Activated CD8-positive, alpha-beta memory T cell treated with anti-CD3 and anti-CD28 coated beads, Interleukin-2, amount 50 U/mL, for 4 hours (primary cell): ENCODE results near the gene SRSF6.
"Not testable (repeated sequence)": the region's sequence is repeated elsewhere in the genome, so short reads cannot be mapped to it uniquely, and the experiment has no call there.

Source experiments
- DNase-seq: peaks from one replicate; pipeline ENCODE4 v3.0.0-alpha.2; 2020

The SRSF6 gene

GRCh38 chr20:43457640-43458421, at the start of gene SRSF6:
Gene SRSF6, plus strand, starts transcription at chr20:43457896. Its CDS starts 138 bp downstream, at chr20:43458034.
- DNase-seq, result peak; percentile 94

GRCh38 chr20:43408848-43409576, 48.7 kb upstream of the SRSF6 start:
- DNase-seq, result no peak

- DNase-seq, result no peak
Measured at GRCh38 chr20:43409577-43409913, 48.2 kb upstream of the SRSF6 start.

DNA sequence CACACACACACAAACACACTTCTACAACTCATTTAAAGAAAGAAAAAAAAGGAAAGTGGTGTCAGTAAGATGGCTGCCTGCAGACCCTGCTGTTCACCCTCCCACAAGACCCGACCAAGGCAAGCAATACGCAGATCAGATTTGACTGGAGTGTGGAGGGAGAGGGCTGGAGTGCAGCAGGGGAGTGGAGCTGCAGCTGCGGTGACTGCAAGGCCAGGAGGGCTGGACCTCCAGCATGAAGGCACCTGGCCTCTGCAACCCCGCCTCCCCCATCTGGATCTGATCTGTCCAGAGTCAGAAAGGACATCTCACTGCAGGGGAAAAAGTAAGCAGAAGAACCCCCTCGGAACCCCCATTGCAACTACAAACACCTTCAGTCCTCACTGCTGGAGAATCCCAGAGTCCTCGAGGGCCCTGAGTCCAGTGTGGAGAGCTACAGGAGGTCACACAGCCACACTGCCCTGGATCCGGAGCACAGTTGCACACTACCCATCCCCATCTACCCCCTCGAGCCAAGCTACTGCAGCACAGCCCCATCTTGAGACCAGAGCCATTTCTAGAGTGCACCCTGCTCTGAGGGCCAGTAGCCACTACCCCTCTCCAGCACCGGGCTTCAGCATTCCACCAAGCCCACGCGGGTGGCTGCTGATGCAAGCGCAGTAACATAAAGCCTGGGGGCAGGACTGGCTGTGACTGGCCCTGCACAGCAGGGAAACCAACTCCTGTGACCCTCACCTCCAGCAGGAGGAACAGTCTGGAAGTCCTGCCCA, 41.9 kb upstream of the SRSF6 start:
- DNase-seq, result no peak

DNA sequence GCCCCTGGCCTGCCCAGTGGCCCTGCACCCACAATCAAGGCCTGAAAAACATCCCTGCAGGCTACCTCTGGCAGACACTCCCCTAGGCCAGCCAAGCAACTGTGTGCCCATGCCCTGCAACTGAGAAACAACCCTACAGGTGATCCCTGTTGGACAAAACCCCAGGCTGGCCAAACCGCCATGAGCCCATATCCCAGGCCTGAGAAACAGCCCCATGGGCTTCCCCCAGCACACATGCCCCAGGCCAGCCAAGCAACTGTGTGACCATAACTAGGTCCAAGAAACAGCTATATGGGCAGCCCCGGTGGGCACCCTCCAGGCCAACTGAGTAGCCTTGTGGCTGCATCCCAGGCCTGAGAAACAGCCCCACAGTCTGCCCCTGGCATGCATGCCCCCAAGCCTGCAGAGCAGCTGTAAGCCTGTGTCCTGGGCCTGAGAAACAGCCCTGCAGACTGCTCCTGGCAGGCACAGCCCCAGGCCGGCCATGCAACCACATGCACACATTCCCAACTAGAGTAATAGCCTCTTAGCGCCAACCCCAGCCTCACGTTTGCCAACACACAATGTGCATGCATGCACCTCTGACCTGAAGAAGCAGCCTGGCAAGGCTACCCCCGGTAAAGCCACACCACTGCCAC, 41.0 kb upstream of the SRSF6 start:
- no peak for DNase-seq

DNA sequence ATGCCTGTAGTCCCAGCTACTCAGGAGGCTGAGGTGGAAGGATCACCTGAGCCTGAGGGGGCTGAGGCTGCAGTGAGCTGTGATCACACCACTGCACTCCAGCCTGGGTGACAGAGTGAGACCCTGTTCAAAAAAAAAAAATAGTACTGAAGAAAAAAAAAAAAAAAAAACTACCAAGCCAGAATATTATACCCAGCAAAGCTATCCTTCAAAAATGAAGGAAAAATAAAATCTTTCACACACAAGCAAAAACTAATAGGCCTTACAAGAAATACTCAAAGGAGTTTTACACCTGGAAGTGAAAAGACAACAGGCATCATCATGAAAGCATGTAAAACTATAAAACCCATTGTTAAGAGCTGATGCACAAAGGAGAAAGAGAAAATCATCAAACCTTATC, 37.5 kb upstream of the SRSF6 start:
- no peak for DNase-seq

DNA sequence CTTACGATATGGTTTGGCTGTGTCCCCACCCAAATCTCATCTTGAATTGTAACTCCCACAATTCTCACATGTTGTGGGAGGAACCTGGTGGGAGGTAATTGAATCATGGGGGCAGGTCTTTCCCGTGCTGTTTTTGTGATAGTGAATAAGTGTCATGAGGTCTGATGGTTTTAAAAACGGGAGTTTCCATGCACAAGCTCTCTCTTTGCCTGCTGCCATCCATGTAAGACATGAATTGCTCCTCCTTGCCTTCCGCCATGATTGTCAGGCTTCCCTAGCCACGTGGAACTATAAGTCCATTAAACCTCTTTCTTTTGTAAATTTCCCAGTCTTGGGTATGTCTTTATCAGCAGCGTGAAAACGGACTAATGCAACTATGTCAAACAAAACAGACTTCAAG, 36.8 kb upstream of the SRSF6 start:
- not testable (repeated sequence) for DNase-seq

DNA sequence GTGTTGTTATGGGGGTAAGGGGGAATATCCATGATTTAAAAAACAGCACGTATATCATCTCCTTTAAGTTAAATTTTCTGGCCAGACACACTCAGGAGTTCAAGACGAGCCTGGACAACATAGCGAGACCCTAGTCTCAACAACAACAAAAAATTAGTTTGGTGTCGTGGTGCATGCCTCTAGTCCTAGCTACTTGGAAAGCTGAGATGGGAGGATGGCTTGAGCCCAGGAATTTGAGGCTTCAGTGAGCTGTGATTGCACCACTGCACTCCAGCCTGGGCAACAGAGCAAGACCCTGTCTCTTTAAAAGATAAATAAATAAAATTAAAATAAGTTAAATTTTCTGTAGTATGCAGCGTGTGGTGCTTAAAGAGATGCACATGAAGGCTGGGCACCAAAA, 31.5 kb upstream of the SRSF6 start:
- no peak for DNase-seq

DNA sequence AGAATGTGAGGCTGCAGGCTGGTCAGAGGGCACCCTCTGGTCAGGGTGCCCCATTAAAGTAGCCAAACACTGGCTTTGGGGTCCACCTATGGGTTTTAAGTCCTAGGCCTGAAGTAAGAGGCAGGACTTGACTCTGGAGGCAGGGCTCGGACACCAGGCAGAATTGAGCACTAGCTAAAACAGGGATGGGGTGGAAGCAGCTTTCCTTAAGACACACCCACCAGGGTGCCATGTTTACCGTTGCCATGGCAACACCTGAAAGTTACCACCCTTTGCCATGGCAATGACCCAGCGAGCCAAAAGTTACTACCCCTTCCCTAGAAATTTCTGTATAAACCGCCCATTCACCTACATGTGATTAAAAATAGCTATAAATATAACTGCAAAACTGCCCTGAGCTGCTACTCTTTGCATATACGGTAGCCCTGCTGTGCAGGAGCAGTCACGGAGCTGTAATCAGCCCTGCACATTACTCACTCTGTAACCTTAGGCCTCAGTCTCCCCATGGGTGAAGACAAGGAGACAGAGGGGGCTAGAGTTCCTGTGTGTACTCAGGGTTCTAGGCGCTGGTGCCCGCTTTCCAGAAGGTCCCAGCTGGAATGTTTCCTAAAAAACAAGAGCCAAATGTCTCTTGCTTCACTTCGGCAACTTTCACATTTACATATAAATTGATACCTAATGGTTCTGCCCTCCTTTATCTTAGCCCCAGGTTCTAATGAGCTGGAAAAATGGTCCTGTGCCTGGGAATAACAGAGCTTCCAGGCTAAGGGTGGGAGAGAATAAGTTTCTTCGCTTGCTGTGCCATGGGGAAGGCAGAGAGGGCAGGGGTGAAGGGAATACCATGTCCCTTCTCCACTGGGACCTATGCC, 27.2 kb upstream of the SRSF6 start:
- DNase-seq, result no peak

DNA sequence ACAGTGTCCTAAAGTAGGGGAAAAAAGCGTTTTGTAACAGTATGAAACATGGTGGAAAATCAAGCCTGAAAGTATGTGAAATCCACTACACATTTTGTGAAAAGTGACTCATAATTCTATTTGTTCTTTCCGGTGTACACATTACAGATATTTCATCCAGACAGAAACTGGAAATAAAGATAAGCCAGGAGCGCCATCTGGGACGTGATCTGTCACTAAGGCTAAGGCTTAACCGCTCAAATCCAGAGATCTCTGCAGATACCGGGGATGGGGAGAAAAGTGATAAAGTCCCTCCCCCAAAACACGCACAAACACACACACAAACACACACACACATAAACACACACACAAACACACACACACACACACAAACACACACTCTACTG, 26.6 kb upstream of the SRSF6 start:
- DNase-seq, result no peak

GRCh38 chr20:43432498-43432897, 25.2 kb upstream of the SRSF6 start:
- DNase-seq, result no peak

DNA sequence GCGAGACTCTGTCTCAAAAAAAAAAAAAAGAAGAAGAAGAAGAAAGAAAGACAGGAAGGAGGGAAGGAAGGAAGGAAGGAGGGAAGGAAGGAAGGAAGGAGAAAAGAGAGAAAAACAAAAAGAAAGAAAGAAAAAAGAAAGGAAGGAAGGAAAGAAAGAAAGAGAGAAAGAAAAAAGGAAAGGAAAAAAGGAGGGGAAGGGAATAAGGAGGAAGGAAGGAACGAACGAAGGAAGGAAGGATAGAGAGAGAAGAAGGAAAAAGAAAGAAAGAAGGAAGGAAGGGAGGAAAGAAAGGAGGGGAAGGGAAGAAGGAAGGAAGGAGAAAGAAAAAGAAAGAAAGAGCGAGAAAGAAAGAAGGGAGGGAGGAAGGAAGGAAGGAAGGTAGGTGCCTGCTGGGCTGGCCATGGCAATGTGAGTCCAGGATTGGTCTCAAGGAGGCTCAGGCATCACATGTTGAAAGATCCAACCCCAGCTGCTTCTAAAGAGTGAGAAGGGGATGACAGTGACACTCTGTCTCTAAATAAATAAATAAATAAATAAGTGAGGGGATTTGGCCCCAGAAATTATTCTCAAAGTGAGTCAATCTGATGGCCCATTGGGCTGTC, 24.3 kb upstream of the SRSF6 start:
- no peak for DNase-seq

GRCh38 chr20:43434565-43434964, 23.1 kb upstream of the SRSF6 start:
- DNase-seq, result no peak

GRCh38 chr20:43438578-43439316, 18.9 kb upstream of the SRSF6 start:
- DNase-seq, result no peak

DNA sequence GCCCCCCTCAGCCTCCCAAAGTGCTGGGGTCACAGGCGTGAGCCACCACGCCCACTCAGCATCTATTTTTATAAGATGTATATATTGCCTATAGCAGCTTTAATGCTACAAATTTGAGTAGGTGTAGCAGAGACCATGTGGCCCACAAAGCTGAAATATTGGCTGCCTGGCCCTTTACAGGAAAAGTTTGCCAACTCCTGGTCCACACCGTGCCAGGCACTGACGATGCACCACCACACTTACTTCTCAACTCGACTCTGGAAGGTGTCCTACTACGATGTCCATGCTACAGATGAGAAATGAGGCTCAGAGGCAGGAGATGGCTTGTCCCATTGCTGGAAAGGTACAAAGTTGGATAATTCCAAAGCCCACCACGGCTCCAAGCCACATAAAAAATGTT, 17.2 kb upstream of the SRSF6 start:
- DNase-seq, result no peak

DNA sequence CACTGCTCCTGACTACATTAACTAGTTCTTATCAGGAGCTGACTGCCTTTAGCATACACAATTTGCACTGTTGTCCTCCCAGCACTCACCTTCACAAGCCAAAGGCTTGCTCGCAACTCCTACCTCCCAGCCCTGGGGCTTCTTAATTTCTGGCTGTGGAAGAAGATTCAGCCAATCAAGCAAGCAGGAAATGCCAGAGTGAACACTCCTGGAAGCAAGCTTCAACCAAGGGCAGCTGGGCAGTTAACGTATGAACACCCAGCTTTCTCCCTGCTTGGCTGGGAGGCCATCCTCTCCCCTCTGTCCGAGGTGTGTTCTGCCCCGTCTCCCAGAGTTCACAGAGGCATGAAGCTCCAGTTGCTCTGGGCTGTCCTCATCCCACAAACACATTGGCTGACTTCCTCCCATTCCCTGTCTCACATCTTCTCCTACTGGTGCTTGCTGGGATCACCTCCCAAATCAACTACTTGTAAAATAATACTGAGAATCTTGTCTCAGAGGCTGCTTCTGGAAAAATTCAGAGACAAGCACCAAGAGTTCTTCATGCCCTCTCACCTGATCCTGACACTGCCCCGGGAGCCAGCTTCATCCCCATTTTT, 15.3 kb upstream of the SRSF6 start:
- no peak for DNase-seq

DNA sequence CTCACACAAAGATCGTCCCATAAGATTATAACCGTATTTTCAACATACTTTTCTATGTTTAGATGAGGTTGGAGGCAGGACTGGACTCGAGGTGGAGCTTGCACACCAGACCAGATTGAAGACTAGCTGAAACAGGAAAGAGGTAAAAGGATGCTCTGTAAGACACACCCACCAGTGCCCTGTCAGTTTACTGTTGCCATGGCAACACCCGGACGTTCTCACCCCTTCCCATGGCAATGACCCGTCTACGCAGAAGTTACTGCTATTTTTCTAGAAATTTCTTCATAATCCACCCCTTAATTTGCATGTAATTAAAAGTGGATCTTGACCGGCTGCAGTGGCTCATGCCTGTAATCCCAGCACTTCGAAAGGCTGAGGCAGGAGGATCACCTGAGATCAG, 13.6 kb upstream of the SRSF6 start:
- no peak for DNase-seq

DNA sequence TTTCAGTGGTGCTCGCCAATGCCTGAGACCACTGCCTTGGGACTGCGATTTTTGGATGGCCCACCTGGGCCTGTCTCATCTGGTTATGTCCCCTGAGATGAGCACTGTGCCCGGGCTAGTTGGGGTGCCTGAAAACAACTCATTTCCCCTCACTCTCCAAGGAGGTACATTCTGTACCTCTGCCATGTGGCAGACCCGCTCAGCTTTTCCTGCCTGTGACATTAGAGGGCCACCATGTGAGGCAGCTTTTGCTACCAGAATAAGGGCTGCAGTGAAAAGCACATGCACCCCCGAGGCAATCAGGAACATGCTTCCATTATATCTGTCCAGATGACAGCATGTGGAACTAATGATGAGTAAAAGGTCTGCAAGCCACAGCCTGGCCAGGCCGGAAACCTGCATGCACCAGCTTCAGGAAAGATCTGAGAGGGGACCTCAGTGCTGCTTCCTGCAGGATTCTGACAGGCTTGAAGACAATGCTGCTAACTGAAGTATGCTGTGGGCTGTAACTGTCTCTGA, 11.3 kb upstream of the SRSF6 start:
- DNase-seq, result no peak

GRCh38 chr20:43448431-43448747, 9.3 kb upstream of the SRSF6 start:
- not testable (repeated sequence) for DNase-seq

DNA sequence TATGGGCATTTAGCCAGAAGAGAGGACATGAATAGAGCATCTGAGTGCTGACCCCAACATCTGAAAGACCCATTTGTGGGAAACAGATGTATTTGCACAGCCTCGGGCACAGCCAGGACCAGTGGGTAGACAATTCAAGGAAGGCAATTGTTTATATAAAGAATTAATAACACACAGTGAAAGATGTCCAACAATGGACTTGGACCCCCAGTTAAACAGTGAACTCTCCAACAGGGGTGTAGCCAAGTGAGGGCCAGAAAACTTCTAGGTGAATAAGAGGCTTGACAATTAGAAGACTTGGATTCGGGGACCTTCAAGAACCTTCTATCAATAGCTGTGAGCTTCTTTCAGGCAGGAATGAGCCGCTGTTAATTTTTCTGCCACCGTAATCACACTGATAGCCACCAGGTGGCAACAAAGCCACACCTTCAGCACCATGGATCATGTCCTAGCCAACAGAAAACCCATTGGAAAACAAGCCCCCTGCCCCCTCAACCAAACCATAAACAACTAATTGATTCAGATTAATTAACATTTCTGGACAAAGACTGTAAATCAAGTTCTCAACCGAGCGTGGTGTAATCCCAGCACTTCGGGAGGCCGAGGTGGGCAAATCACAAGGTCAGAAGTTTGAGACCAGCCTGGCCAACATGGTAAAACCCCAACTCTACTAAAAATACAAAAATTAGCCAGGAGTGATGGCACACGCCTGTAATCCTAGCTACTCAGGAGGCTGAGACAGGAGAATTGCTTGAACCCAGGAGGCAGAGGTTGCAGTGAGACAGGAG, 8.8 kb upstream of the SRSF6 start:
- DNase-seq, result peak; percentile 46
